OCI-LY1 (cell line): ENCODE data around the gene OSBPL6.

Experiments used
- CTCF ChIP-seq: fragments of 200-600 bp; sonication (generic), shearing (Covaris generic); IDR thresholded peaks from 2 replicates; pipeline ENCODE4 v1.5.1; 2017; ENCODE audit warnings: mild to moderate bottlenecking, antibody characterized with exemption, low read length, moderate library complexity, mixed read lengths
- EZH2 ChIP-seq: fragments of 200-600 bp; sonication (generic), shearing (Covaris generic); IDR thresholded peaks from 2 replicates; pipeline ENCODE4 v1.8.0; 2017; ENCODE audit warnings: borderline replicate concordance, mixed run types, mild to moderate bottlenecking, antibody characterized with exemption, low read length, moderate library complexity, mixed read lengths

- no peak for TF ChIP-seq EZH2
- TF ChIP-seq CTCF = no peak
Measured at GRCh38 chr2:178273787-178274360, 79.6 kb downstream of the OSBPL6 start.
